Calu3 (cell line): ENCODE results near the gene EFNA3. TPM values are rescaled to one million over a fixed set of nuclear protein-coding genes. Genes with fewer than 3 reads are reported as not detected.

Experiments used
- BruUV-seq: library from RNA; stranded (reverse); fragments of 400-500 nt; replicated peaks from 2 replicates; lab custom pipeline; 2021; lab: Mats Ljungman, UMichigan
- CTCF ChIA-PET: fragments of 300-600 bp; sonication (Branson Sonifier 250); formaldehyde crosslinking; loops from one replicate; lab custom pipeline; 2022; ENCODE audit warnings: antibody characterized with exemption; lab: Charles Lee
- DNase-seq: peaks from one replicate; pipeline ENCODE4 v3.0.0; 2022
- H3K27ac Mint-ChIP-seq: one replicate; pipeline ENCODE4 v1.8.0; 2022; ENCODE audit warnings: mixed read lengths; ENCODE audit not compliant: unreplicated experiment
- H3K27me3 Mint-ChIP-seq: one replicate; pipeline ENCODE4 v1.8.0; 2022; ENCODE audit warnings: mixed read lengths; ENCODE audit not compliant: unreplicated experiment
- H3K36me3 Mint-ChIP-seq: one replicate; pipeline ENCODE4 v1.8.0; 2022; ENCODE audit warnings: mild to moderate bottlenecking, moderate library complexity, mixed read lengths; ENCODE audit not compliant: insufficient read depth, unreplicated experiment
- H3K4me1 Mint-ChIP-seq: one replicate; pipeline ENCODE4 v1.8.0; 2022; ENCODE audit warnings: mild to moderate bottlenecking, low read depth, mixed read lengths; ENCODE audit not compliant: unreplicated experiment
- H3K4me3 Mint-ChIP-seq: one replicate; pipeline ENCODE4 v1.8.0; 2022; ENCODE audit warnings: mild to moderate bottlenecking, low read depth, moderate library complexity, mixed read lengths; ENCODE audit not compliant: unreplicated experiment
- H3K9me3 Mint-ChIP-seq: one replicate; pipeline ENCODE4 v1.8.0; 2022; ENCODE audit warnings: low read depth, mixed read lengths; ENCODE audit not compliant: unreplicated experiment
- CTCF ChIP-seq: fragments of 200-600 bp; IDR thresholded peaks from one replicate; pipeline ENCODE4 v1.8.0; 2022; ENCODE audit warnings: antibody characterized with exemption; ENCODE audit not compliant: unreplicated experiment
- intact Hi-C: fragments of 100-400 bp; cut with micrococcal nuclease; formaldehyde crosslinking; loops from one replicate; pipeline ENCODE4 v1.10.0; 2022; ENCODE audit not compliant: unreplicated experiment
- total RNA-seq: library from RNA; stranded (reverse); gene quantifications from 2 replicates; pipeline ENCODE4 v1.2.3, GENCODE V29; 2022

The EFNA3 gene
- total RNA-seq, 1 experiment from 2014 or later = 1.7 TPM

- H3K4me1 Mint-ChIP-seq = peaks cover 34% of the 10 kb centered on the region
- H3K9me3 Mint-ChIP-seq = no peaks in the 10 kb centered on the region
- H3K4me3 Mint-ChIP-seq = peak overlapping the region; percentile 91
- H3K36me3 Mint-ChIP-seq = peaks cover 29% of the 10 kb centered on the region
- no peaks in the 10 kb centered on the region for H3K27me3 Mint-ChIP-seq
- intact Hi-C loops = loop anchor here (5.0 to 10.0 kb wide), 2 partner anchors 32 to 45 kb away; partner anchors contain the start of gene ZBTB7B
- CTCF ChIA-PET = interaction anchor here (0.6 to 2.5 kb wide), 11 partner anchors 12 to 250 kb away, joined by 3 to 12 read pairs (median 3); partner anchors contain the start of genes DCST1, DCST2 and LENEP
- no peak for DNase-seq
- peak overlapping the region; percentile 52 for H3K27ac Mint-ChIP-seq
- no peak for TF ChIP-seq CTCF
- TSS peak; percentile 63 for BruUV-seq
These were observed 28.7 kb upstream of the EFNA3 start for GRCh38 chr1:155049651-155050559.

DNA sequence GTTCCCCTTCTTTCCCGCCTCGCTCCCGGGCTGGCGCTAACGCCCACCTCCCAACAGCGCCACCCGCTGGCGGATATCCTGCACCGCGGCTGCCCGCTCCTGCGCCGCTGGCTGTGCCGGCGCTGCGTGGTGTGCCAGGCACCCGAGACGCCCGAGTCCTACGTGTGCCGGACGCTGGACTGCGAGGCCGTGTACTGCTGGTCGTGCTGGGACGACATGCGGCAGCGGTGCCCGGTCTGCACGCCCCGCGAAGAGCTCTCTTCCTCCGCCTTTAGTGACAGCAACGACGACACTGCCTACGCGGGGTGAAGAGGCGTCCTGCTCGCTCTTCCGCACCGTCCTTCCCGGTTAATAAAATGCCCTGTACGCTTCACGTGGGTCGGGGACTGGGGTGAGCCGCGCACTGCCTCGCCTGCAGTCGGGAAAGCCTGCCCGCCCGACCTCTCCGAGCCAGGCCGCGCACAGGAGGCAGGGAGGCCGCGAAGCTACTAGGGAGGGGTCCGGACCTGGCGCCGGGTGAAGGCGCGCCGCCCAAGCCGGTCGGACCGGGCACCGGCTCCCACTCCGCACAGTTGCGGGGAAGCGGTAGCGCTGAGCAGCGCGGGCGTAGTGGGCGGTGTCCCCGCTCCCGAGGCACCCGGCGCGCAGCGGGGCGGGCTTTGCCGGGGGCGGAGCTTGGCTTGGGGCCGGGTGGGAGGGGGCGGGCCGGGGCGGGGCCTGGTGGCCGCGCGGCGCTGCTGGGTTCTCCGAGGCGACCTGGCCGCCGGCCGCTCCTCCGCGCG is 27.9 kb upstream of the EFNA3 start, which contains the start of gene ADAM15:
Gene ADAM15 (plus strand): TSS at position 757 of the 782 bp plus-strand sequence. CDS start 71 bp downstream, outside the sequence.
- H3K9me3 Mint-ChIP-seq = no peaks in the 10 kb centered on the region
- intact Hi-C loops = loop anchor here (10.0 kb wide), 1 partner anchor 46 kb away; the partner anchor contains the start of gene ZBTB7B
- H3K4me3 Mint-ChIP-seq = peak within 1 kb of the TSS; percentile 91
- peak; percentile 97 for TF ChIP-seq CTCF
- peak within 1 kb of the TSS; percentile 68 for H3K27ac Mint-ChIP-seq
- peaks cover 35% of the 10 kb centered on the region for H3K36me3 Mint-ChIP-seq
- DNase-seq = peak; percentile 94
- CTCF ChIA-PET = interaction anchor here (0.6 to 2.5 kb wide), 18 partner anchors 11 to 1308 kb away, joined by 3 to 12 read pairs (median 4); partner anchors contain the start of genes DCST1, DCST2, KRTCAP2 and LENEP
- peaks cover 26% of the 10 kb centered on the region for H3K4me1 Mint-ChIP-seq
- no peaks in the 10 kb centered on the region for H3K27me3 Mint-ChIP-seq
- BruUV-seq = no TSS peak

DNA sequence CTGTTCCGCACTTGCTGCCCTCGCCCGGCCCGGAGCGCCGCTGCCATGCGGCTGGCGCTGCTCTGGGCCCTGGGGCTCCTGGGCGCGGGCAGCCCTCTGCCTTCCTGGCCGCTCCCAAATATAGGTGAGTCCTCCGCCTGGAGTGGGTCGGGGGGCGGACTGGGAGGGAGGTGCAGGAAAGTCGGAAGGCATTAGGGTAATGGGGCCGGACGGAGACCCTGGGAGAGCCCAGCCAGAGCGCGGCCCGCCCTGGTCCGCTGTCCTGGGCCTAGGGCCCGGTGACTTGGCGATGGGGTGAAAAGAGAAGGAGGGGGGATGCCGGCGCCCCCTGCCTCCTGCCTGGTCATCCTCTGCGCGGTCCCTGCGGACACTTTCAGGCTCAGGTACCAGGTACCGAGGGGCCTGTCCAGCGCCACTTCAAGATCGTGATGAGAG is 27.3 kb upstream of the EFNA3 start:
- no peak for DNase-seq
- Mint-ChIP-seq H3K36me3 (peaks cover 36% of the 10 kb centered on the region), H3K27me3 (no peaks in the 10 kb centered on the region), H3K4me1 (peaks cover 24% of the 10 kb centered on the region), H3K4me3 (peak overlapping the region; percentile 91), H3K9me3 (no peaks in the 10 kb centered on the region), H3K27ac (peak overlapping the region; percentile 68)
- CTCF ChIA-PET = interaction anchor here (0.6 to 2.5 kb wide), 16 partner anchors 10 to 1308 kb away, joined by 3 to 12 read pairs (median 4); partner anchors contain the start of genes DCST1, DCST2, KRTCAP2 and LENEP
- BruUV-seq = no TSS peak
- intact Hi-C loops = loop anchor here (10.0 kb wide), 1 partner anchor 47 kb away; the partner anchor contains the start of gene ZBTB7B
- no peak for TF ChIP-seq CTCF
